ENCODE results near the gene SLC35D1. TPM values are rescaled to one million over a fixed set of nuclear protein-coding genes. Genes with fewer than 3 reads are reported as not detected.
"Not testable (repeated sequence)": the region's sequence is repeated elsewhere in the genome, so short reads cannot be mapped to it uniquely, and the experiment has no call there.

Gene SLC35D1
- total RNA-seq, 4 donors from 2014 or later: 5.7 to 12.5 (median 10.5) TPM

DNA sequence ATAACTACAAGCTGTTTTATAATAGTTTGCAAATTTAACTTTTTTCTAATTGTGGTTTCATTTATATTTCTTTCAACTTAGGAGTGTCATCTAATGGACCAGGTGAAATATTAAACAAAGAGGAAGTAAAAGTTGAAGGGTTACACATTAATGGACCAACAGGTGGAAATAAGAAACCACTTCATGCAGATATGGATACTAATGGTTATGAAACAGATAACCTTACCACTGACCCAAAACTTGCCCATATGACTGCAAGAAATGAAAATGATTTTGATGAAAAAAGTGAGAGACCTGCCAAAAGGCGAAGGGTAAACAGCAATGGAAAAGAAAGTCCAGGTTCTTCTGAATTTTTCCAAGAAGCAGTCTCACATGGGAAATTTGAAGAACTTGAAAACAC lies 69.5 kb downstream of the SLC35D1 start:
- Histone ChIP-seq H3K36me3 (peaks cover 0 to 88% (median 25%) of the 10 kb centered on the region in 3 donors), H3K9me3 (no peaks in the 10 kb centered on the region), H3K4me3 (no peak overlapping the region), H3K27ac (no peak overlapping the region), H3K27me3 (no peaks in the 10 kb centered on the region), H3K4me1 (peaks cover 0 to 17% (median 0%) of the 10 kb centered on the region in 3 donors)
- intact Hi-C loops (cut with DNase I): no loop called here
- WGBS, 2 donors: 72 to 100% methylated on average over 1 of the region's 1 CpG
- no peak for TF ChIP-seq POLR2A (IDR thresholded peaks at IDR 0.05)
- TF ChIP-seq, protein P1, sequence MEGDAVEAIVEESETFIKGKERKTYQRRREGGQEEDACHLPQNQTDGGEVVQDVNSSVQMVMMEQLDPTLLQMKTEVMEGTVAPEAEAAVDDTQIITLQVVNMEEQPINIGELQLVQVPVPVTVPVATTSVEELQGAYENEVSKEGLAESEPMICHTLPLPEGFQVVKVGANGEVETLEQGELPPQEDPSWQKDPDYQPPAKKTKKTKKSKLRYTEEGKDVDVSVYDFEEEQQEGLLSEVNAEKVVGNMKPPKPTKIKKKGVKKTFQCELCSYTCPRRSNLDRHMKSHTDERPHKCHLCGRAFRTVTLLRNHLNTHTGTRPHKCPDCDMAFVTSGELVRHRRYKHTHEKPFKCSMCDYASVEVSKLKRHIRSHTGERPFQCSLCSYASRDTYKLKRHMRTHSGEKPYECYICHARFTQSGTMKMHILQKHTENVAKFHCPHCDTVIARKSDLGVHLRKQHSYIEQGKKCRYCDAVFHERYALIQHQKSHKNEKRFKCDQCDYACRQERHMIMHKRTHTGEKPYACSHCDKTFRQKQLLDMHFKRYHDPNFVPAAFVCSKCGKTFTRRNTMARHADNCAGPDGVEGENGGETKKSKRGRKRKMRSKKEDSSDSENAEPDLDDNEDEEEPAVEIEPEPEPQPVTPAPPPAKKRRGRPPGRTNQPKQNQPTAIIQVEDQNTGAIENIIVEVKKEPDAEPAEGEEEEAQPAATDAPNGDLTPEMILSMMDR (IDR thresholded peaks at IDR 0.05): no peak
- DNase-seq: no peak

- H3K9me3 ChIP-seq: no peaks in the 10 kb centered on the region
- intact Hi-C loops (cut with DNase I): no loop called here
- H3K36me3 ChIP-seq: peaks cover 0 to 91% (median 22%) of the 10 kb centered on the region in 3 donors
- peaks cover 0 to 17% (median 0%) of the 10 kb centered on the region in 3 donors for H3K4me1 ChIP-seq
- no peak overlapping the region for H3K4me3 ChIP-seq
- no peaks in the 10 kb centered on the region for H3K27me3 ChIP-seq
- TF ChIP-seq, protein P1 (IDR thresholded peaks at IDR 0.05): no peak
- TF ChIP-seq POLR2A (IDR thresholded peaks at IDR 0.05): no peak
- no peak for DNase-seq
- WGBS, 2 donors: 91% methylated on average over 4 of the region's 4 CpGs
- no peak overlapping the region for H3K27ac ChIP-seq
Measured at GRCh38 chr1:66982561-66983260, 71.2 kb downstream of the SLC35D1 start.

DNA sequence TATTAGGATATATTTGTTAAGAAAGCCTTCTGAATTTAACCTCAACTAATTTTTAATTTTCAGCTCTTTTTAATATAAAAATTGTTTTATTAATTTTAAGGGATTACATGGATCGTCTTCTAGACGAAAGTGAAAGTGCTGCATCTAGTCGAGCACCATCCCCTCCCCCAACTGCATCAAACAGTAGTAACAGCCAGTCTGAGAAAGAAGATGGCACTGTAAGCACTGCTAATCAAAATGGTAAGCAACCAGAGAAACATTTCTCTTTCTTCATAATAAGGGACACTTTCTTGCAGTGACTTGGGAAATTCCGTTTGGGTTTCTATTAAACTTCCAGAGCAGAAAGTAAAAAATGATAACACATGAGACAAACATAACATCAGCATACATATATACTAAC lies 72.3 kb downstream of the SLC35D1 start:
- Histone ChIP-seq H3K9me3 (no peaks in the 10 kb centered on the region), H3K4me3 (peak overlapping the region in 3 of 4 donors; percentile 10 to 43 (median 21)), H3K27me3 (no peaks in the 10 kb centered on the region), H3K36me3 (peaks cover 0 to 91% (median 22%) of the 10 kb centered on the region in 3 donors), H3K4me1 (peaks cover 0 to 17% (median 0%) of the 10 kb centered on the region in 3 donors), H3K27ac (peak overlapping the region in 2 of 4 donors; percentile 44 to 58)
- no peak for DNase-seq
- 16 to 32% methylated on average over 4 of the region's 4 CpGs for WGBS, 2 donors
- intact Hi-C loops (cut with DNase I): no loop called here
- TF ChIP-seq, protein P1 (IDR thresholded peaks at IDR 0.05): no peak
- no peak for TF ChIP-seq POLR2A (IDR thresholded peaks at IDR 0.05)

- intact Hi-C loops (cut with DNase I): no loop called here
- Histone ChIP-seq H3K4me3 (peak overlapping the region in 3 of 4 donors; percentile 10 to 43 (median 21)), H3K9me3 (no peaks in the 10 kb centered on the region), H3K4me1 (peaks cover 0 to 17% (median 0%) of the 10 kb centered on the region in 3 donors), H3K27ac (peak overlapping the region in 2 of 4 donors; percentile 44 to 58), H3K36me3 (peaks cover 0 to 91% (median 20%) of the 10 kb centered on the region in 3 donors), H3K27me3 (no peaks in the 10 kb centered on the region)
- no peak for DNase-seq
- no peak for TF ChIP-seq POLR2A (IDR thresholded peaks at IDR 0.05)
- TF ChIP-seq, protein P1 (IDR thresholded peaks at IDR 0.05): no peak
- 32 to 36% methylated on average over 1 of the region's 1 CpG for WGBS, 2 donors
Measured at GRCh38 chr1:66980745-66981367, 73.1 kb downstream of the SLC35D1 start.

- intact Hi-C loops (cut with DNase I); H3K27me3 ChIP-seq; DNase-seq; H3K9me3 ChIP-seq; H3K27ac ChIP-seq; H3K4me3 ChIP-seq: not testable (repeated sequence)
- WGBS, 2 donors: 93 to 98% methylated on average over 11 of the region's 11 CpGs
- Histone ChIP-seq H3K4me1 (peaks cover 0 to 17% (median 0%) of the 10 kb centered on the region in 3 donors), H3K36me3 (peaks cover 8 to 91% (median 13%) of the 10 kb centered on the region in 3 donors)
Measured at GRCh38 chr1:66979621-66980020, 74.3 kb downstream of the SLC35D1 start.
